Measurements from ENCODE around the gene USP25.
A peak's percentile ranks its signal among the peaks of the same experiment; 100 is the strongest.
"Not testable (repeated sequence)": the region's sequence is repeated elsewhere in the genome, so short reads cannot be mapped to it uniquely, and the experiment has no call there.

USP25 gene

DNA sequence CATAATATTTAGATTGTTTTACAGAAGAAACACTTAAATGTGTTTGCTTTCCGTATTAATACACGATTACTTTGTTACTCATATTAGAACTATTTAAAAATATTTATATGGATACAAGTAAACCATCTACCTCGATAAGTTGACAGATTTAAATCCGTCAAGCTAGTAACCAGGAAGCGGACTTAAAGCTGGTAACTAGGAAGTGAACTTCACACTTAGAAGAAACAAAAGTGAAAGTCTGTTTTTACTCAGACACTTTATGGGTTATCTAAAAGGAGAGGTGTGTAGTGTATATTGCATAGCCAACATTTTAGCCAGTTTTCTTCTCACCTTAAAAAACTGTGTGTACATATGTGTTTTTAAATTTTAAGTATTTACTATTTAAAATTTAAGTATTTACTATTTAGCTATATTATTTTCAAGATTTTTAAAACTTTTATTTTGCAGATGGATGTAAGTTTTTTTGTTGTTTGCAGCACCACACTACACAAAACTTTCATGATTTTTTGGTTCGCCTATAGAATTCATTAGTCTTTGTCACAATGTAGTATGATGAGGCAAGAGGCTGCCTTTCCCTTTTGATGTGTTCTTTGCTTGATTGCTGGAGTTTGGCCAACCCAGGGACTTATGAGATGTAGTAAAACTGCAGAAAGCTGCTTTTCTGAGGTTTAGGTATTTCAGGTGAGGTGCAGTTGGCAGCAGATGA, 2.7 kb downstream of the USP25 start:
- peak; percentile 86 for DNase-seq

DNA sequence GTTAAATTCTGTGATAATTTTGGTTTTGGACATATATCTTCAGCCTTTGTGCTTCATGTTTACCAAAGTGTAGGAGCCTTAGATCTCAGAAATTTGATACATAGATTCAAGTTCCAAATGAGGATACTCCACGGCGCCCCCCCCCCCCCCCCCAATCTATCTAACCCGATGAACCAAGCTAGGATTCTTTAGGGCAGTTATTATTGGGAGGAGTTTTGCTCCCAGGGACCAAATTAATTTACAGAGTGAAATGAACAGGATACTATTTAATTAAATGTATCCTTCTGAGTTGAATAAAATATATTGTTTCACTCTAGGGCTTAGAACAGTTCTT, 3.2 kb downstream of the USP25 start:
- DNase-seq: no peak

DNA sequence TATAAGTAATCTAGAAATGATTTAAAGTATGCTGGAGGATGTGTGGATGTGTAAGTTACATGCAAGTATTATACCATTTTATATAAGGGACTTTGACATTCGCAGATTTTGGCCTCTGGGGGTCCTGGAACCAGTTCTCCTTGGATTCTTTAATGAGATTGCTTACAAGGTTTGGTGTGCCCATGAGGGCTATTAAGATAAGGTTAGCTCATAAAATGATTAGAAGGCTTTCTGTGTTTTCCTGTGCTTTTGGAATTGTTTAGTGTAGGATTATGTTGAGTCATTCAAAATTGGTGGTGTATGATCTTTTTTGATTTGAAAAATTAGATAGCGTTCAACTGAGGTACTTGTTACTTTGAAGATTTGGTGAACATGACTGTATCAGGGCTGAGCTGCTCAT, 5.6 kb downstream of the USP25 start:
- DNase-seq: no peak

- peak; percentile 50 for DNase-seq
Measured at GRCh38 chr21:15735931-15736330, 6.1 kb downstream of the USP25 start.

DNA sequence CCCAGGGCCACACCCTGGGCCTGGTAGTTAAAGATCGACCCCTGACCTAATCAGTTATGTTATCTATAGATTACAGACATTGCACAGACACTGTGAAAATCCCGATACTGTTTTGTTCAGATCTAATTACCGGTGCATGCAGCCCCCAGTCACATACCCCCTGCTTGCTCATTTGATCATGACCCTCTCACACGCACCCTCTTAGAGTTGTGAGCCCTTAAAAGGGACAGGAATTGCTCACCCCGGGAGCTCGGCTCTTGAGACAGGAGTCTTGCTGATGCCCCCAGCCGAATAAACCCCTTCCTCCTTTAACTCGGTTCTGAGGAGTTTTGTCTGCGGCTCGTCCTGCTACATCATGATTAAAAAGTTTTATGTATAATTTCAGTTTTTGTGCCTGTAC, 9.0 kb downstream of the USP25 start:
- DNase-seq: not testable (repeated sequence)

- no peak for DNase-seq
Measured at GRCh38 chr21:15740383-15740782, 10.6 kb downstream of the USP25 start.

DNA sequence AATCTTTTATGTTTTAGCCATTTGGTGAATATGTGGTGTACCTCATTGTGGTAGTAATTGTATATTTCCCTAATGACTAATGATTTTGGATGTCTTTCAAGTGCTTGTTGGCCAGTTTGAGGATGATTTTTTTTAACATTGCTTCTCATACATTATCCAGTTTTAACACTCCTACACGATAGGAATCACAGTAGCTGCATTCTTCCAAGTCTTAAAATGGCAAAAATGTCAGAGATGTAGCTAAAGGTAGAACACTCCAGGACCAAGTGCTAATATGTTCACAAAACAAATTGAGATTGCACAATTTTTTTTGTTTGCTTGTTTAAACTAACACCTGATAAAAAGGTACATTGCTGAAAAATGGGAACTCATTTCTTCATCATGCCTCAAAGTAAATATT, 11.7 kb downstream of the USP25 start:
- DNase-seq: no peak

GRCh38 chr21:15742052-15742670, 12.4 kb downstream of the USP25 start:
- peak; percentile 42 for DNase-seq

DNA sequence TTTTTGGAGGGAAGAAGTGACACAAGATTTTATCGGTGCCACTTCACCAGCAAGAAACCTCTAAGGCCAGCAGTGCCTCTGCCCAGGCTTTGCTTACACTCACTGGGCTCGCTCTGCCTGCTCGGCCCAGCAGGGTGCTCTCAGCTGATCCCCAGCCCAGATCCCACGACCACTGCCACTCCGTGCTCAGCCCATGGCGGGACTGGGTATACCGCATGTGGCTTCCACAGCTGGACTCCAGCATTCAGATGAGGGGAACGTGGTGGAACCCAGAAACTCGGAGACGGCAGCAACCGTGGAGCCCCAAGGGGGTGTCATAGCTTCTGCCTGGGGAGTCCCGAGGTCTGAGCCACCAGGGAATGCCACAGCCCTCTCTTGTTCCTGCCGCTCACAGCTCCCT, 12.9 kb downstream of the USP25 start:
- no peak for DNase-seq

DNA sequence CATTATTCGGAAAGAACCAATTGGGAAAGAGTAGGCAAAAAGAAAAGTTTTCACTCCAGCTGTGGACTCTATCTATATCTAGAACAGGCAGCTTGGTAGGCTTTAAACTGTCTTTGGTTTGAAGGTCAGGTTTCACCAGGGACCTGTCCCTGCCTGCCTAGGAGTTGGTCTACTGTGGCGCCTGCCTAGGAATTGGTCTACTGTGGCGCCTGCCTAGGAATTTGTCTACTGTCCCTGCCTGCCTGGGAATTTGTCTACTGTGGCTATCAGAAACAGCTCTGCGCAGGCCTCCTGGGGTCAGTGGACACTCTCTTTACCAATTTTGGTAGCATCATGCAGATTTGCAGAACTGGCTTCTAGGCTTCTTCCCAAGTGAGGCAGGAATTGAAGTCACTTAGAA, 13.8 kb downstream of the USP25 start:
- no peak for DNase-seq

DNA sequence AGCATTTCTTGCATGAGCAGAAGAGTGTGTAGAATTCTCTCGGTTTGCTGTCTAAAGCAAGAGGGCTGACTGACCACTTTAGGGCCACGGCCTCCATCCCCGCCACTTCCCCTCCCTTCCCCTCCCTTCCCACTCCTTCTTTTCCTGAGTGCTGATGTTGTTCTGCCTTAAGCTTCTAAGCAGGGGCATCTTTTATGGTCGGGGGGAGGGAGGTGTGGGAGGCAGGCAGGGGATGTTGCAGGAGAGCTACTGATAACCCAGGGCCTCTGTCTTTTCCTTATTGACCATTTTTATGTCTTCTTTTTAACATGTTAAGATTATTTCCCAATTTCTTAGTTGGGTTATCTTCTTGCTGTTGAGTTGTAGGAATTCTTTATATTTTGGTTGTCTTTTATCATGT, 15.1 kb downstream of the USP25 start:
- DNase-seq: no peak

DNA sequence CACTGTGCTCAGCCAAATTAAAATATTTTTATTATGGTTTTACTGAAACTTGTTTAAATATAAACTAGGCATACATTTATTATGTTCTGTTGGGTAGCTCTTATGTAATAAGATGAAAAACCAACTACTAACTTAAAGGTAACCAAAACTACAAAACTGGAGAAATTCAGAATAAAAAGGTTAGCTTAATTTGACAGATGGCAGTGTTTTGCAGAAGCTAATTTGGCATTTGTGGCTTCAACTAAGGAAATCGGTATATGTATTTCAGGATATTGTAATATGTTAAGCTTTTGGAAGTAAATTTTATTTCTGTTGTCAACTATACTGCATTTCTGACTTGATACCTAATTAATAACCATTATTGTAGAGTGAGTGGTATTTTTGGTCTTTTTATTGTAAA, 18.8 kb downstream of the USP25 start:
- DNase-seq: no peak

GRCh38 chr21:15749082-15749860, 19.5 kb downstream of the USP25 start:
- DNase-seq: no peak

DNA sequence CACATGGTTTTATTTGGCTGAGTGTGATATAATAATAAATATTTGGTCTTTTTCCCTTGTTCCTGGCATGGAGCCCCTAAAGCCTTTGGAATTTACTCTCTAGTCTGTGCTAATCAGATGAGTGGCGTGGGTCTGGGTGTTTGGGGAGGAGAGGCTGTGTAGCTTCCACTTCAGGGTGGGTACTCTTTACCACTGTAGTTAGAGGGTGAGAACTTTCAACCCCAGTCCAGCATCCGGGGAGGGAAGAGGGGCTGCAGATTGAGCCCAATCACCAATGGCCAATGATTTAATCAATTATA, 20.0 kb downstream of the USP25 start:
- DNase-seq: no peak

DNA sequence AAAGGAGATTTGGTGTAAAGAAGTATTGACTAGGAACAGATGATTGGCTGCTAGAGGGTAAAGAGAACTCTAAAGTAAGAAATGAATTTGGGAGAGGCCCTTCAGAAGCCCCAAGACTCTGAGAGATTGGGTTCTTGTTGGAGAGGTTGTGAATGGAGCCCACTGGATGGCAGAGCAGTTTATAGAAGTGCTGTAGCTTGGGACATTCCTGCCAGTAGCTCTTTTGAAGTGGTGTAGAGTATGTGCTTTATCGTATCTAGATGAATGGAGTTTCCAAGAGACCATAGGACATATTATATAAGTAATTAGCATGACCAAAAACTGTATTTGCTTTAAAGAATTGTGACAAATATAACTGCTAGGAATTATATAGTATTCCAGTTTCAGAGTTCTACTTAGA, 21.3 kb downstream of the USP25 start:
- DNase-seq: no peak

- no peak for DNase-seq
Measured at GRCh38 chr21:15751546-15751945, 21.8 kb downstream of the USP25 start.

- DNase-seq: no peak
Measured at GRCh38 chr21:15752763-15753407, 23.1 kb downstream of the USP25 start.

- DNase-seq: no peak
Measured at GRCh38 chr21:15753741-15754140, 24.0 kb downstream of the USP25 start.

DNA sequence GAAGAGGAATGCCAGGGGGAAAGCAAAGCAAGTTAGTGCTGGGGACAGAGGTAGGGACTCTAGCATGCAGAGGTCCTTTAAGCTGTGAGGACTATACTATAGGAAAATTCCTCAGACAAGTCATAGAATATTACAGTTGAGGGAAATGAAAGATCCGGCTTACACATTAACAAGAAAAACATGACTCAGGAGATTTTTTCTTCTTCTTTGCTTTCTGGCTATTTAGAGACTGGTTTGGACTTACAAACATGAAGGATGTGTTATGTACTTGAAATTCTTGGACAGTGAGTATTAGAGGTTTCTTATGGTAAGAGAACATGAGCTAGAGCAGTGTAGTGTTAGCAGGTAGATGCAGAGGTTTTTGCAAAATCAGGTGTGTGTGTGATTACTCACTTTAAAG, 24.9 kb downstream of the USP25 start:
- no peak for DNase-seq

DNA sequence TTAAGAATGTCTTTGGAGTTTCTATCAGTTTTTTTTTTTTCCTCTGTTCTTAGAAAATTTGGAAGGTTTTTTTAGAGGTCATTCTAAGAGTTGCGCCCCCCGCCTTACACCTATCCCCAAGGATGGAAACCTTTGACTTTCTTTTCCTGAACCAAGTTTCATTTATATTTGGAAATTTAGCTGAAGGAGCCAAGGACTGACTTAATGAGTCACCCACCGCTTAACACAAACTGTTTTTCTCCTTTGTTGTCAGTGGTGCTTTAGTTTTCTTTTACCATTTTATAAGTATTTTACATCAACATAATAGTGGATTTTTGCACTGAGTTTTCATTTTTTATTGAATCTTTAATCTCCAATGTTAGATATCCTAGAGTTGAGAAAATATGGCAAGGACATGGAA, 25.3 kb downstream of the USP25 start:
- no peak for DNase-seq

- no peak for DNase-seq
Measured at GRCh38 chr21:15759469-15759868, 29.7 kb downstream of the USP25 start.

GRCh38 chr21:15761507-15762100, 31.8 kb downstream of the USP25 start:
- no peak for DNase-seq

- DNase-seq: no peak
Measured at GRCh38 chr21:15763359-15763758, 33.6 kb downstream of the USP25 start.

DNA sequence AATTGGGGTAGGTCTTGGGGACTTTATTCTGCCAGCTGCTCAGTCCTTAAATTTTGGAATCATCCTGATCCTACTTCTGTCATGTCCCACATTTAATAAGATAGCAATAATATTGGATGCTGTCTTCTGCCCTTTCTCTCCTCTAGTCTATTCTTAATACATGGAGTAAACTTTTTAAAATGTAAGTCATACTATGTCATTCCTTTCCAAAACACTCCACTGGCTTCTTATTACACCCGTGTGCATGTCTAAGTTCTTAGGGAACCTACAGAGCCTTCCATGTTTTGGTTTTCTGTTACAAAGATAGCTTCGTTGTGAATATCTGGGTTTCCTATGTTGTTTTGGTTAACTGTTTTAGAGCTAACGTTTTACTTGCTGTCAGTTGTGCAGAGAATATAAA, 35.1 kb downstream of the USP25 start:
- no peak for DNase-seq

Measured in MV-4-11 (cell line).